Fibroblast of upper back skin (primary cell): ENCODE data around the gene ZSCAN9.

ENCODE experiments used
- DNase-seq: peaks from one replicate; pipeline ENCODE4 v3.0.0-alpha.2; 2013

ZSCAN9 gene

DNA sequence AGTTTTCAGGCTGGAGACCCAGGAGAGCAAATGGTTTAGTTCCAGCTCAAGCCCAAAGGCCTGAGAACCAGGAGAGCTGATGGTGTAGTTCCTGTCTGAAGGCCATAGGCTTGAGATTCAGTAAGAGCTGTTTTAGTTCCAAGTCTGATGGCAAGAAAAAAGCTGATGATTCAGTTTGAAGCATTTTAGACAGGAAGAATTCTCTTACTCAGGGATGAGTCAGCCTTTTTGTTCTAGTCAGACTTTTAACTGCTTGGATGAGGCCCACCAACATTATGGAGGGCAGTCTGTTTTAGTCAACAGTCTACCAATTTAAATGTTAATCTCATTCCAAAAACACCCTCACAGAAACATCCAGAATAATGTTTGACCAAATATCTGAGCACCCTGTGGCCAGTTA is 44.4 kb downstream of the ZSCAN9 start:
- peak; percentile 86 for DNase-seq

- DNase-seq, result no peak
Observed at GRCh38 chr6:28274888-28275287, 49.8 kb downstream of the ZSCAN9 start.

DNA sequence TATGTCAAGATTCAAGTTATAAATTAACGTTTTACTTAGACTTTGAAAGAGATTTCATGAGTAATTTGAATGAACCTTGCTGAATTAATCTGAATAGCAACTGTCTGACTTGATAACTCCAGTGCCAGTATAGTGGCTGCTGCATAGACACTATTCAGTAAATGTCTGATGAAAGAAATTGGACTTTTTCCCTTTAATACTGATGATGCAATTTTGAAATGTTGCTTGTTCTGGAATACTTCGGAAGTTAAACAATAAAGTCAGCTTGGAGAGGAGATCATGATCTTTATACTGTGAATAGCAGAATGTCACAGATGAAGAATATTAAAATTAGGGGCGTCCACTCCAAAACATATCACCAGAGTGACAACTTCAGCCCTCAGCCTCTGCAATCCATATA is 52.7 kb downstream of the ZSCAN9 start:
- DNase-seq, result no peak

DNA sequence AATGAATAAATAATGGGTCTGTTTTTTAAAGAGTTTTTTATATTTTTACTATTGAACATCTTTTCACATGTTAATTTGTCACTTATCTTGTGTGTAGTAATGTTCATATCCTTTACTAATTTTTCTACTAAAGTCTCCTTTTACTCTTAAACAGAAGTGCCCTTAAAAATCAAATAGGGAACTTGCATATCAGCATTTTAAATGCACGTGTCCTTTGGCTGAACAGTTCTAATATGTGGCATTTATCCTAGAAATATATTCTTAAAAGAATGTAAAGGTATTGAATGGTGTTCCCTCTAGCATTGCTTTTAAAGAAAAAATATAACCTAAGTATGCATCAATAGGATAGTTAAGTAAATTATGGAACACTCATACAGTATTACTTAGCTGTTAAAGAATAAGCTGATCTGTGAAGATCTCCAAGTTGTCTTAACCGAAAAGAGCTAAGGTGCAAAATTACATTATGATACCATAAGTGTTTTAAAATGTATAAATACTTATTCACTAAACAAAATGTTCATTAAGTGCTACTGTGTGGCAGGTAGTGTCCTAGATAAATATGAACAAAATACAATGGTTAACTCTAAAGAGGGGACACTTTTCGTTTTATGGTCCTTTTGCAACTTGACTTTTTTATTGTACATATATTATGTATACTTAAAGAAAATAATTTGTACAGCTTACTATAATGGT is 55.7 kb downstream of the ZSCAN9 start:
- no peak for DNase-seq

DNA sequence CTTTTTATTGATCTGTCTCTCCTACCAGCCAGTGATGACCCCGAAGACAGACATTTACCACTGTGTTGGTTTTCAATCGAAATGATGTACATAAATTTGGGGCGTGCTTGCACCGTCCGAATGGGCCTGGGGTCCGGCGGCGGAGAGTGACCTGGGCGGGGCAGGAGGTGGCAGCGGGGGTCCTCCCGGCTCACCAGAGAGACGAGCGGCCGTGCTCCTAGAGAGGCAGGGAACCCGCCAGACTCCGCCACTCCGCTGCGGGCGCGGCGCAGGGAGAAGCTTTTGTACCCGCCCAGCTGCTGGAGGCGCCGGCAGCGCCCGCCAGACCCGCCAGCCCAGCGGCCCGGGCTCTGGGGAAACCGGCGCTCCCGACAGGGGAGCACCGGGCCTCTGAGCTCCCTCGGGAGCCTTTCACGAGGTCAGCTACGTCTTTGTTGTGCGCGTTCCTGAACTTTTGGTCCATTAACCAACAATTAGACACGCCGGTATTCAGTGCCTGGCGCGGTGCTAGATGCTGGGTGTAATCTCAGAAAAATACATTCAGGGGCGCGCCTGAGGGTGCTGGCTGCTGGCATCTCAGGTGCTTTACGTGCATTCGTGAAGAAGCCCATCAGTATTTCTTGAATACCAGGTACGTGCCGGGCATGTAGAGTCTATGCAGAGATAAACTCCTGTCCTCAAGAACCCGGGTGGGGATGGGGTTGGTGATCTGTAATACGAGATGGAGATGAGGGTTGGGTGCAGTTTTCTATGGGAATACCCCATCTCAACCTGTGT is 56.4 kb downstream of the ZSCAN9 start, which contains the start of gene PGBD1:
PGBD1 (plus strand) TSS at position 285 of the 777 bp plus-strand sequence. CDS start 2,242 bp downstream, outside the sequence.
- peak; percentile 72 for DNase-seq

GRCh38 chr6:28282926-28283325 is 57.9 kb downstream of the ZSCAN9 start:
- DNase-seq, result no peak
